HG03066 (cell line): ENCODE results near the gene SPIB.
"Not testable (repeated sequence)": the region's sequence is repeated elsewhere in the genome, so short reads cannot be mapped to it uniquely, and the experiment has no call there.

ENCODE experiments used
- ATAC-seq: cut with Tn5 transposase; IDR thresholded peaks from one replicate; pipeline ENCODE4 v1.9.1; 2021; ENCODE audit warnings: low read depth; ENCODE audit not compliant: unreplicated experiment

The SPIB gene

GRCh38 chr19:50390295-50390694 is 28.4 kb upstream of the SPIB start:
- not testable (repeated sequence) for ATAC-seq

- not testable (repeated sequence) for ATAC-seq
Observed at GRCh38 chr19:50390952-50391351, 27.8 kb upstream of the SPIB start.

- no peak for ATAC-seq
Observed at GRCh38 chr19:50392759-50393158, 26.0 kb upstream of the SPIB start.

- no peak for ATAC-seq
Observed at GRCh38 chr19:50393589-50393988, 25.1 kb upstream of the SPIB start.

GRCh38 chr19:50394017-50394416 is 24.7 kb upstream of the SPIB start:
- ATAC-seq: no peak

GRCh38 chr19:50398675-50399367 is 19.9 kb upstream of the SPIB start:
- ATAC-seq: no peak

- no peak for ATAC-seq
Observed at GRCh38 chr19:50399368-50399745, 19.4 kb upstream of the SPIB start.

GRCh38 chr19:50401605-50402450 is 16.9 kb upstream of the SPIB start:
- no peak for ATAC-seq

- no peak for ATAC-seq
Observed at GRCh38 chr19:50402544-50403301, 16.0 kb upstream of the SPIB start.

- ATAC-seq: no peak
Observed at GRCh38 chr19:50406156-50406820, 12.4 kb upstream of the SPIB start.

- ATAC-seq: no peak
Observed at GRCh38 chr19:50406829-50407228, 11.9 kb upstream of the SPIB start.

GRCh38 chr19:50409347-50409746 is 9.4 kb upstream of the SPIB start:
- no peak for ATAC-seq

- ATAC-seq: no peak
Observed at GRCh38 chr19:50410109-50410508, 8.6 kb upstream of the SPIB start.

- ATAC-seq: no peak
Observed at GRCh38 chr19:50412419-50412818, 6.3 kb upstream of the SPIB start.

- no peak for ATAC-seq
Observed at GRCh38 chr19:50413096-50413495, 5.6 kb upstream of the SPIB start.

- no peak for ATAC-seq
Observed at GRCh38 chr19:50413531-50413930, 5.2 kb upstream of the SPIB start.

GRCh38 chr19:50414864-50415660 is 3.7 kb upstream of the SPIB start:
- no peak for ATAC-seq

GRCh38 chr19:50415661-50416033 is 3.1 kb upstream of the SPIB start:
- ATAC-seq: peak; percentile 44

GRCh38 chr19:50416034-50416977 is 2.4 kb upstream of the SPIB start:
- no peak for ATAC-seq
